HT1080 (cell line): Measurements from ENCODE around the gene STX10. TPM values are rescaled to one million over a fixed set of nuclear protein-coding genes. Genes with fewer than 3 reads are reported as not detected.
"Not testable (repeated sequence)": the region's sequence is repeated elsewhere in the genome, so short reads cannot be mapped to it uniquely, and the experiment has no call there.

Experiments used
- DNase-seq: peaks from one replicate; pipeline ENCODE4 v3.0.0-alpha.2; 2015; ENCODE audit warnings: low read depth
- total RNA-seq: library from RNA; depleted of rRNA; stranded (reverse); fragments of >200 nt; shearing (Covaris generic); gene quantifications from 2 replicates; pipeline ENCODE4 v1.2.3, GENCODE V29; 2014

The STX10 gene
- total RNA-seq, 1 experiment from 2014 or later, result 109 TPM

DNA sequence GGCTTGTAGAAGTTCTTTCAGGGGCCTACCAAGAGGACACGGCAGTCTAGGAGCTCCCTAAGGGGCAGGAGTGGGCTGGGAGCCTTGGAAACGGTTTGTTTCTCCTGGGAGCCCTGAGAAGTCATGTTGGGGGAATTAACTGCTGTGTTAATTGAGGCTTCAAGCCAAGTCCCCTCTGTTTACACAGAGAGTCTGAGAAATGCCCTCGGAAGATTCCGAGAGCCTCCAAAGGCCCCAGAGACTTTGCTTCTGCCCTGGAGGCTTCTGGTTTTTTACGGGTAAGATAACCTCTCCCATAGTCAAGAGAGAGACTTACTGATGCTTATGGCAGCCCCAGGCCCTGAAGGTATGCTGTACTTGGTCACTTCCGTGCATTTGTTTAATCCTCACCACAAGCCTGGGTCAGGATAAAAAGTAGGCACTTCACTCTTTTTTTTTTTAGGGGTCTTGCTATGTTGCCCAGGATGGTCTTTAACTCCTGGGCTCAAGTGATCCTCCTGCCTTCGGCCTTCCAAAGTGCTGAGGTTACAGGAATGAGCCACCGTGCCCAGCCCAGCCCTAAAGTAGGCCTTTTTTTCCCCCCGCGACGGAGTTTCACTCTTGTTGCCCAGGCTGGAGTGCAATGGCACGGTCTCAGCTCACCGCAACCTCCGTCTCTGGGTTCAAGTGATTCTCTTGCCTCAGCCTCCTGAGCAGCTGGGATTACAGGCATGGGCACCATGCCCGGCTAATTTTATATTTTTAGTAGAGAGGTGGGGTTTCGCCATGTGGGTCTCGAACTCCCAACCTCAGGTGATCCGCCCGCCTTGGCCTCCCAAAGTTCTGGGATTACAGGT is 15.2 kb upstream of the STX10 start:
- DNase-seq, result no peak

DNA sequence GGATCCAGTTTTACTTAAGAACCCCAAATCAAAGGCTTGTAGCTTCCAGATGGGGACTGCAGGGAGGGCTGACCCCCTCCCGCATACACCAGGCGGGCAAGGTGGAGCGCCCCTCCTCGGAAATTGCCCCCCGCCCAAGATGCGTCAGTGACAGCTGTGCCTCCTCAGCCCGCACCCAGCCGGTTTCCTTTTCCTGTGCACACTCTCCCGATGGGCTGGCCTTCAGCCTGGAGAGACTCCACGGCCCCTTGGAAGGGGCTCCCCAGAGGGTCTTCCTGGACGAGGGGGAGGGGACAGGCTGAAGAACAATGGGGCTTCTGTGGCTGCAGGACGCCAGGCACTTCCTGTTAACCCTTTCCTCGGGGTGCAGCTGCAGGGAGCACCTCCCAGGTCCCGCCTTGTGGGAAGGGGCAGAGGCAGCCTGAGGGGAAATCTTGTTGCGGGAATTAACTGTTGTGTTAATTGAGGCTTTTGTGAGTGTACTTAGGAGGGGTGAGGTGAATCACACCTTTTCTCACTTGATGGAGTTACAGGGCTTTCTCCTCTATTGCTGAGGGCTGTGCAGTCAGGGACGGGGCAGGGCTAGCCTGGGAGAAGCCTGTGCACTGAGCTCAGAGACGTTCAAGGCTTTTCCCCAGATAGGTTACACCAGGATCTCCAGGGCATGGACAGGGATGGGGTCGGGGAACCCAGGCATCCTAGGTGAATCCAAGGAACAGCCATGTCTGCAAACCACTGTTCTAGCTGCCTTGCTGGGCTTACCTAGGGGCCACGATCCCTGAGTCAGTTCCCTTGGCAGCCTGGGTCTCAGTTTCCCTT is 14.4 kb upstream of the STX10 start:
- peak; percentile 98 for DNase-seq

DNA sequence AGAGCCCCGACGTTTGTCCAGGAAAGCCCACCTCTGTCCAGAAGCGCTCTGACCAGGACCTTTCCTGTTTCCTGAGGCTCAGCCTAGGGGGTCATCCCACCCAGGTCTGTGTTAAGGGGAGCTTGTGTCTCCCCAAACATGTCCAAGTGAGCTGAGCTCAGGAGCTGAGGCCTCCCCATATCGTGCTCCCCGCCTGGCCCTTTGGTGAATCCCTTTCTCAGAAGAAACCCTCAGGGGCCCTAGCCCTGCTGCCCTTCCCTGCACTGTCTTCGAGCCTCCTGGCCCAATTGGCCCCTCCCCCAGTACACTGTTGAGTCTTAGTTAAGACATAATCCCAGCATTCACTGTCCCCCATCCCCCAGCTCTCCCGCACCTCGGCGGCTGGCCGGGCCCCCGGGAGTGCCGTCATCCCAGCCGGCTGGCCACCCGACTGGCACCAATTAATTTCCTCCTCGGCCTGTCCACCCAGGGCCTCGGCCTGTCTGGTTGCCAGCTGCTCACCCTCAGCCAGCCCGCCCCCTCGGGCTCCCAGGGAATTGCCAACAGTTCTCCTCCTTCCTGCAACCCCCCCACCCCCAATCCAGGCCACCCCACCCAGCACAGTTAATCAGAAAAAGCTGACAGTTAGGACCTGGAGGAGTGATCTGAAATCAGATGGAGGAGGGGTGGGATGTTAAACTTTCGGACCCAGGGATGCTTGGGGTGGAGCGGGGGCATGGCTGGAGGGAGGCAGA is 13.6 kb upstream of the STX10 start:
- peak; percentile 96 for DNase-seq

DNA sequence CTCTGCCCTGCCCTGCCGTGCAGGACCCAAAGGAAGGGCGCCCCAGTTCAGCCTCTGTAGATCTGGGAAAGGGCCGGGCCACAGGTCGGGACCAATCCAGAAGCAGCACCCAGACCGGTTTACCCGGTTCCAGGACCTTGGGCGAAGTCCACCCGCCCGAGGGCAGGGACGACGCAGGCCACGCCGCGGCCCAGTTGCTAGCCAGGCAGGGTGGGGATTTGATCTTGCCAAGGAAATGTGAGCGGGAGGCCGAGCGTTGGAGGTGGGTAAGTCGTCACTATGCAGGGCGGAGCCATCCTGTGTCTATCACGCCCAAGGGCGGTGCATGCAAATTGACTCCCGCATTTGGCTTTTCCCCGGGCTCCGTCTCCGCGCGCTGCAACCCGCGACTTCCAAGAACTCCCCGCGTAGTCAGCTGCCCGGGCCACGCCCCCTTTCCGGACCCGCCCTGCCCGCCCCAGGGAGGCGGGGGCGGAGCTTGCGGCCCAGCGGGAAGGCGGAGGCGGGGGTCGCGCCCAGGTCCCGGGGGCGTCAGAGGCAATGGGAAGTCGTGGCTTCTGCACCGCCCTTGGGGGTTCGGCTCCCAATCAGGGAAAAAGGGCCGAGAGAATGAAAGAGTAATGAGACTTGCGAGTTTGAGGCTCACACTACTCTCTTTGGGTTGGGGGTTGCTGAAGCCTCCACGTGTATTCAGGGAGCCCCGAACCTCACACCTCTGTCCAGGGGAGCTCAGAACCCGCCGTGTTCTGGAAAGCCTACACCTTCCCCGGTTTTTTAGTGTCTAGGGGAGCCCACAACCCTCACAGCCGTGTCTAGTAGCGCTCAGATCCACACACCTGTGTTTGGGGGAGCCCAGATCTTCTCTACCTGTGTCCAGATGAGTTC is 12.8 kb upstream of the STX10 start:
- DNase-seq, result peak; percentile 98

DNA sequence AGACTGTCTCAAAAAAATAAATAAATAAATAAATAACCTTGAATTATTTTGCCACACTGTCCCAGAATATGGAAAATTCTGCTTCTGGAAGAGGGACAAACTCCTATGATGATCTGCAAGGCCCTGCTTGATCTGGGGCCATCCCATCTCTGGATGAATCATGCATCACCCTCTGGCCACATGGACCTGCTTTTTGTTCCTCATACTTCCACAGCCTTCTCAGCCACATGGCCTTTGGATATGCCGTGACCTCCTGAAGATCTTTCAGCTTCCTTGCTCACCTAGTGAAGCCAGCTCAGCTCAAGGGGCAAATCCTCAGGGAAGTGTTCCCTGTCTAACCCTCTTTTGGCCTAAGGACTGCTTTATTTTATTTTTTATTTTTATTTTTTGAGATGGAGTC is 10.4 kb upstream of the STX10 start:
- DNase-seq, result peak; percentile 54

DNA sequence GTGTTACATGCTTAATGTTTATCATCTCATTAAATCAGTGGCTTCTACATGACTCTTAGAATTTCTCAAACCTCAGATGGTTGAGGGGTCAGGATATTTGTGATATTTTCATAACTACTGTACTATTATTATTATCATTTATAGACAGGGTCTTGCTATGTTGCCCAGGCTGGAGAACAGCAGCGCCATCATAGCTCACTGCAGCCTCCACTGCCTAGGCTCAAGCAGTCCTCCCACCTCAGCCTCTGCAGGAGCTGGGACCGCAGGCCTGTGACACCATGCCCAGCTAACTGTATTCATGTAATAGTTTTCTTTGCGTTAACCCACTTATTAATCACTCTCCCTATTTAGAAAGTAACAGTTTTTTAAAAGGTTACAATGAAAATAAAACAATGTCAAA is 9.5 kb upstream of the STX10 start:
- DNase-seq, result no peak

DNA sequence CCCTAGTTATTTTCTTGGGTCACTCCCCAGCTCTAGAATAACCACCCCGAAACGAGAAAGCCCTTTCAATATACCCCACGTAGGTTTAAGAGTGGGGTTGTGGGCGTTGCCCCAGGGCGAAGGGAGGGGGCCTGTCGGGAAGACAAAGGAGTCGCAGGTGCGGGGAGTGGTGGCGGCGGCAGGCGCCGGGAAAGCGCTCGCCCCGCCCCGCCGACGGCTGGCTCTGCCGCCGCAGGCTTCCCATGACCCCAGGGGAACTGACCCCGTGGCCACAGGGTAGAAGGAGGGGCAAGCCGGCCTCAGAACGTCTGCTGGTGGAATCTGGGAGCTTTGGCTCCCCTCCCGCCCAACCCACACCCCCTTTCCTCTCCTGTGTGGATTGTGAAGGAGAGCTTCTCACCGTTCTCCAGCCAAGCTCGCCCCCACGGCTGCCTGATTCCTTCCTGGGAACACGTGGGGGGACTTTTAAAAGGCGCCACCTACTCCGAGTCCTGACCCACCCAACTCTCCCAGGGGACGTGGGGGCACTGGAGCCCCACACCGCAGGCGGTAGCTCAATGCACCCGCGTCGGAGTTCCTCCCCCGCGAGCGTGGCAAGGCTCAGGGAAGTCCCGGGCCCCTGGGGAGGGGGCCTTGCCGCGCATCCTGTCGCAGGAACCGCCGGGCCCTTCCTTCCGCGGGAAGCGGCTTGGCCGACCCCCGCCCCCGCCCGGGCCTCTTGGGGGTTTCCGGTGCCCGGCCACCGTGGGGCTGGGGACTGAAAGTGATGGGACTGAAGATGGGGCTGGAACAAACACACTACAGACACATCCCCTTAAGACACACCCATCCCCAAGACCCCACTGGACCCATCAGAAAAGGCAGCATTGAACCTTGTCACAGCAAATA is 5.5 kb upstream of the STX10 start:
- DNase-seq, result peak; percentile 84

DNA sequence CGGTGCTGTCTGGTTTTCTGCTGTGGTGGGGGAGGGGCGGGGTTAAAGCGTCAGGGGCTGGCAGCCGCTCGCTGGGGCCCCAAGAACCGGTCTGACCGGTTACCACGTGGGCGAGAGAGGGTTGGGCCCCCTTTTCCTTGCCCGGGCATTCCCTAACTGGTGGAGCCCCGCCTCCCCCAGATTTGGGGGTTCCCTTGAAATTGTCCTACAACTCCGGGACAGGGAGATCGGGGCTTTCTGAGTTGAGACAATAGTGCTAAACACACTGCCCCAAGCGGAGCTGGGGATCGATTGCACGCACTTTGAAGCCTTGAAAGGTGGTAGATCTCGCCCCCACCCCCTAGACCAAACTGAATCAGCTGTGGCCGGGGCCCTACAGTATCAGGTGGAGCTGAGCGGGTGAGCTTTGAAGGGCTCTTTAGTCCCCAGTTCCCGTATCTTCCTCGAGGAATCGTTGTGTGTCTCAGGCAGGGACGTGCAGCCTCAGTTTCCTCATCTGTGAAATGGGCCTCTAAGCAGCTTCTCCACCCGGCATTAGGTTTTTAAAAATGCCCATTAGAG is 4.8 kb upstream of the STX10 start:
- peak; percentile 76 for DNase-seq

DNA sequence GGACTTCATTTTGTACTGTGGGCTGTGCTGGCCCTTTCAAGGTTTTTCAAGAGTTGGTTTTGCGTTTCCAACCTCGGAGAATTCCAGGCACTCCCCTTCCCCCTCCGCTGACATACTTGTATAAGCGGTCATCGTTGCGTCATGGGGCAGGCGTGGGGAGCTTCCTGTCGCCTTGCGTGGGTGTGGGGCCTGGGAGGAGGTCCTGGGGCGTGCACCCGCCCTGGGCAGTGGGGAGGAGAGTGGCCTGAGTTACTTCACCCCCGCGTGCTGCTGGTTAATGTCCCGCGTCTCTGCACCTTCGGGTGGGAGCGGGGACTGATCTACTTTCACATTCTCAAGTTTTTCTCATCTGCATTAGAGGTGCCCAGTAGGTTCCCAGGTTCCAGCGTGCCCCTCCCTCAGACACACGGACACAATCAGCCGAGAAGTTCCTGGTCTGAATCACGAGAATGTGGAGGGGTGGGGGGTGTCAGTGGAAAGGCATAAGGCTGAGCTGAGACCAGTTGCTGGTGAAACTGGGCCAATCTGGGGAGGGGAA is 4.1 kb upstream of the STX10 start:
- peak; percentile 62 for DNase-seq

DNA sequence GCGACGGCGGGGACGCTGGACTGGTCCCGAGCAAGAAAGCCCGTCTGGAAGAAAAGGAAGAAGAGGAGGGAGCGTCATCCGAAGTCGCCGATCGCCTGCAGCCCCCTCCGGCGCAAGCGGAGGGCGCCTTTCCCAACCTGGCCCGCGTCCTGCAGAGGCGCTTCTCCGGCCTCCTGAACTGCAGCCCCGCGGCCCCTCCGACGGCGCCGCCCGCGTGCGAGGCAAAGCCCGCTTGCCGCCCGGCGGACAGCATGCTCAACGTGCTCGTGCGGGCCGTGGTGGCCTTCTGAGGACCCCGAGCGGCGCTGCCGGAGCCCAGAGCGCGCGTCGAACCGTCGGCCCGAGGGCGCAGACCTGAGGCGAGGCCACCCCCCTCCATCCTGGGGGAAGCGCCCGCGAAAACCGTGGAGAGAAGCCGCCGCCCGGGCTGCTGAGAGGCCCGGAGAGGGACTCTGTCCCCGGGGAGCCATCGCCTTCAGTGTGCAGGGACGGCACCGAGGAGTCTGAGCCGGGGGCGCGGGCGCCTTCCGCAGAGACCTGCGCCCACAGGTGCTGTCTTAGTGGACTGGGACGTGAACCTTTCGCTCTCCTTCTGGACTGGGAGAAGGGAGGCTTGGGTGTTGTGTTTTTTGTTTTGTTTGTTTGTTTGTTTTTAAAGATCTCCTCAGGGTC is 3.5 kb upstream of the STX10 start:
- no peak for DNase-seq

DNA sequence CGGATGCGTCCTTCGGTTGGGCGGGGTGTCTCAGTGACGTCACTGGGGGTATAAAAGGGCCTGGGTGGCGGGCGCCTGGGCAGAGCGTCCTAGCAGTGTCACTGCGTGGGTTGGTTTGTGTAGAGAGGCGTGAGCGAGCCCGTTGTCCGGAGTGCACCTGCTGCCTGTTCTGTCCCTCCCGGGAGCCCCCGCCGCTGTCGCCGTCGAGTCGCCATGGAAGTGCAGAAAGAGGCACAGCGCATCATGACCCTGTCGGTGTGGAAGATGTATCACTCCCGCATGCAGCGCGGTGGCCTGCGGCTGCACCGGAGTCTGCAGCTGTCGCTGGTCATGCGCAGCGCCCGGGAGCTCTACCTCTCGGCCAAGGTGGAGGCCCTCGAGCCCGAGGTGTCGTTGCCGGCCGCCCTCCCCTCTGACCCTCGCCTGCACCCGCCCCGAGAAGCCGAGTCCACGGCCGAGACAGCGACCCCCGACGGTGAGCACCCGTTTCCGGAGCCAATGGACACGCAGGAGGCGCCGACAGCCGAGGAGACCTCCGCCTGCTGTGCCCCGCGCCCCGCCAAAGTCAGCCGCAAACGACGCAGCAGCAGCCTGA is 2.9 kb upstream of the STX10 start:
- peak; percentile 95 for DNase-seq

DNA sequence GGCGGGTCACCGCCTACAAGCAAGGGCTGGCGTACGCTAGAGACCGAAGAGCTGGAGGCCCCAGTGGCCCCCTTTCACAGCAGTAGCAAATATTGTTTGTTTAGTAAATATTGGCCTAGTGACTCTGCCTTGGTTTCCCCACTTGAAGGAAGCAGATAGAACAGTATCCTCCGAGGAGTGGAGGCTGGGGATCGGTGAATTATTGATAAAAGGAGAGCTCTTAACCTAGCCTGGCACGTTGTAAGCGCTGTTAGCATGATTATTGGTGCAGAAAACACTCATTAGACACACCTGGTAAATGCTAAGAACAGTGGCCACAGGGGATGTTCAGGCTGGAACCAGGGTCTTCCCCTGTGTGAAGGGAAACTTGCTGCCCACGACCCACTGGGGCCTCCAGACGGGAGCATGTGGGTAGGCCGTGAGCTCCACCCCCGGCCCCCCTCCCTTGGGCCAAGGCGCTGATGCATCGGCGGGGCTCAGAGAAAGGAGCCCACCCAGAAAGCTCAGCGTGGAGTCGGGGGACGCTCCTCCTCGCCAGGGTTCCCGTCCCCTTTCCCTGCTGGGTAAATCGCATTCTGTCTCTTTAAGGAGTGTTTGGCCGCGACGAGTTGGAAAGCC is 2.3 kb upstream of the STX10 start:
- DNase-seq, result no peak

DNA sequence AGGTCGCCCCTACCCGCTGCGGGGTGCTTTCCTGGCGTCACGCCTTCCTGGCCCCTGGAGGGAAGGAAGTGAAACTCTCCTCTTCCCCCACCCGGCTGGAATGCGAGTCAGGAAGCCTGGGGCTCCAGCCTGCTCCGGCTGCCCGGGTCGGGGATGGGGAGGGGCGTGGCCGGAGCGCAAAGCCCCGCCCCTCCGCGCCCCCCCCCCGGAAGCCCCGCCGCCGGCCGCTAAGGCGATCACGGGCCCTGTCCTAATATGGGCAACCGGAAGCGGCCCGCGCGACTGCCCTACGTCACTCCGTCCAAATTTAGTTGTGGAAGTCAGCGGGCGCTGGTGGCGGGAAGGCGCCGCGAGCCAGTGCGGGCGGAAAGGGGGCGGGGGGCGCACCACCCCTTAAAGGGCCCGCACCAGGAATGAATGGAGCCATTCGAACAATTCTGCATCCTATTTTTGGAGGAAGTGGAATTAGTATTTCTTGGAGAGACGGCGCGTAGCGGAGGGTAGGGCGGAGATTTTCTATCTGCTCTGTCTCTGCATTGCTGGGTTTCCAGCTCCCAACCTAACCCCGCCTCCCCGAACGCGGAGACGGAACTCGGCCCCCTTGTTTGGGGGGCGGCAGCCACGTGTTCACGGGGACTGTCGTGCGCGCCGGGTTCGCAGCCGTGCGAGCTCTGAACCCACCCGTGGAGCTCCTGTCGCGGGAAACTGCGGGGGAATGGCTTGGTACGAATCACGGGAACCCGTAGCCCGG is 1.6 kb upstream of the STX10 start:
- peak; percentile 96 for DNase-seq

DNA sequence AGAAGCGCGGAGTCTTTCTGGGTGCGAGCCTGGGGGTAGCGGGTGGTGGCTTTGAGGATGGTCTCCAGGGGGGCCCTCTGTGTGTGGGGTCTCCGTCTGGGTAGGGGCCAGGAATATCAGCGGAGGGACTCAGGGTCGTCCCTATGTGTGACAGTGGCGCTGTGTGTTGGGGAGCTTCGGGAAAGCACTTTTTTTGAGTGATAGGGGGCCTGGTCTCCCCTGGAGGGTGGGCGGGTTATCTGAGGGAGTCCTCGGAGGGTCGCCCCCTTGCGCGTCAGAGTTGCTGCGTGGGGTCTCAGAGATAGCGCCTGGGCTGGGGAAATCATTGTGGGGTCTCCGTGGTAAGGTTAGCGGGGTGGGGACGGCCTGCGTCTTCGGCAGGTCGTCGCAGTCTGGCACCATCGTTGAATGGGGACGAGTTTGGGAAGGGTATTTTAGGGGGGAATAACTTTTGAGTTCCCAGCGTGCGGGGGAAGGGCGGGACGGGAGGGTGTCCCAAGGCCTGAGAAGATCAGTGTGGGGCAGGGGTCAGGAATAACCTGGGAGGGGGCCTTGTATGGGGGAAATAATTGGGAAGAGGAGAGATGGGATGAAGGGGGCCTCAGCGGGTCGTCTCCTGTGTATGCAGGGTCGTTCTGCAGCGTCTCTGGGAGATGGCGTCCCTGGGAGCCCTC is 893 bp upstream of the STX10 start:
- no peak for DNase-seq

DNA sequence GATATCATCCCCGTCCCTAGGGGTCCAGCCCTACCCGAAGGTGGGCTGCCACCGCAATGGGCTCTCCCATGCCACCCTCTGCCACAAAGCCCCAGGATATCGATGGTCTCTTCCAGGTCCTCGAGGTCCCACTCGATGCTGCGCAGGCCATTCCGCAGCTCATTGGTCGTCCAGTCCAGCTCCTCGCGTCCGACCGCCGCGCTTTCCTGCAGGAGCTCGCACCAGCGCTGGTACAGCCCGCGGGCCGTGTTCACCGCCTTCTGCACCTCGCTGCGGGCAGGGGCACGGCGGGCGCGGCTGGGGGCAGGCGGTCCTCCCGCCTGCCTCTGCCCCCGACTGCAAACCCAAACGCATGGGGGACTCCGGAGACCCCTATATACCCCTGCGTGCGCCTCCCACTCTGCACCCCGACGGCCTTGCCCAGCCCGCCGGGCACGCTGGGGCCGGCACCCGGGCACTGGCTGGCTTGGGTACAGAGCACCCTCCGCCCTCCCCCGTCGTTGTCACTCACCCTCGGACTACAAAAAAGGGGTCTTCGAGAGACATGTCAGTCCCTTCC is 468 bp downstream of the STX10 start:
- peak; percentile 49 for DNase-seq

DNA sequence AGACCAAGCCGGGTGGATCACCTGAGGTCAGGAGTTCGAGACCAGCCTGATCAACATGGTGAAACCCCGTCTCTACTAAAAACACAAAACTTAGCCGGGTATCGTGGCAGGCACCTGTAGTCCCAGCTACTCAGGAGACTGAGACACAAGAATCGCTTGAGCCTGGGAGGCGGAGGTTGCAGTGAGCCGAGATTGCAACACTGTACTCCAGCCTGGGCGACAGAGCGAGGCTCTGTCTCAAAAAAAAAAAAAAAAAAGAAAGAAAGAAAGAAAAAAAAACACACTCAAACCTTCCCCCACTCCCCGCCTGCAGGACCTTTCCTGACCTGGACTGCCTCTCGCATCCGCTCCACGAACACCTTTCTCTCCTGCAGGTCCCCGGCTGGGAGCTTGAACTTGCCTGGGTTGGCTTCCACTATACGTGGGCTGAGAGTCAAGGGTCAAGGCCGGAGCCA is 975 bp downstream of the STX10 start:
- DNase-seq, result not testable (repeated sequence)
